LNCAP (cell line): ENCODE measurements around the gene MAP3K5.

Experiments
- CTCF ChIP-seq: fragments of 450-650 bp; IDR thresholded peaks from 2 replicates; pipeline ENCODE4 v1.5.1; 2017; ENCODE audit warnings: mild to moderate bottlenecking

Gene MAP3K5

GRCh38 chr6:136737871-136738691 is 54.2 kb downstream of the MAP3K5 start:
- no peak for TF ChIP-seq CTCF

DNA sequence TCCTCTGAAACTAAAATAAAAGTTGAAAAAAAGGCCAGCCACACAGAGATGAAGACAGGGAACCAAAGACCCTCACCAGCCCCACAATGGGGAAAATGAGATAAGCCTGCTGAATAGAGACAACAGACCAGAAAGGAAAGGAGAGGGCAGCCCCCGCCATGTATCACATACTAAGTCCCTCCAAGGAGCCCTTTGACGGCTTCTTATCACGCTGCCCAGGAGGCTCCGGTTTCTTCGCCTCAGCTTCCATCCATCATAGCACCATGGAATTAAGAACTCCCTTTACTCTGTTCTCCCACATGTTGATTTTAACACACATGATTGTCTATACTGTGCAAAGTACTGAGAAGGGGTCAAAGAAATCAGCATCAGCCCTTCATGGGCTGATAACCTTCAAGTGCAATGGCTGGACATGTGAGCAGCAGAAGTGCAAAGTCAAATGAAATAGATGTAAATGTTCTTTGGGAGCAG is 54.9 kb downstream of the MAP3K5 start:
- TF ChIP-seq CTCF = no peak

DNA sequence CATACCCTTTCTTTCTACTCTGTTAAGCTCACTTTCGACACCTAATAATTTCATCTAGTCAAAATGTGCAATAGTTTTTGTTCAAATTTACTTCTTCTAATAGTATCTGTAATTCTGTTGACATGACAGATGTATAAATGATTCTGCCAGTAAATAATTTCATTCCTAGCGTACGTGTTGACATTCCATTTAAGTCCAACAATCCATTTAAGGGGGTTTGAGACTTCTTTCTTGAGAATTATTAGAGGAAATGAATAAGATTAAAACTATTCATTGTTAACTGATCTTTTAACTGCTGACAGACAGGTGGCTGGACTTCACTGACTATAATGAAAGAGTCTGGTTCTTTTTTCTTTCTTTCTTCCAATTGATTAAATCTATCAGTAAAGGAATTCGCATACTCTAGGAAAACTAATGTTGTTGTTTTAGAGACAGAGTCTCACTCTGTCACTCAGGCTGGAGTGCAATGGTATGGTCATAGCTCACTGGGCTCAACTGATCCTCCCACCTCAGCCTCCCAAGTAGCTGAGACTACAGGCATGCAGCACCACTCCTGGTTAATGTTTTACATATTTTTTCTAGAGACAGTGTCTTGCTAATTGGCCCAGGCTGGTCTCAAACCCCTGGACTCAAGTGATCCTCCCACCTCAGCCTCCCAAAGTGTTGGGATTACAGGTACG is 55.9 kb downstream of the MAP3K5 start:
- no peak for TF ChIP-seq CTCF

- no peak for TF ChIP-seq CTCF
Observed at GRCh38 chr6:136734977-136735376, 57.3 kb downstream of the MAP3K5 start.

GRCh38 chr6:136732889-136733288 is 59.4 kb downstream of the MAP3K5 start:
- TF ChIP-seq CTCF = no peak

- TF ChIP-seq CTCF = no peak
Observed at GRCh38 chr6:136729832-136730231, 62.4 kb downstream of the MAP3K5 start.

GRCh38 chr6:136728976-136729515 is 63.2 kb downstream of the MAP3K5 start:
- TF ChIP-seq CTCF = no peak
